ENCODE results near the gene MYO5B.

Gene MYO5B

GRCh38 chr18:50065527-50065926 is 129.4 kb downstream of the MYO5B start:
- no peak for DNase-seq (ENCODE audit: low spot score)

- DNase-seq (ENCODE audit: low spot score): no peak
Measured at GRCh38 chr18:50065039-50065438, 129.9 kb downstream of the MYO5B start.

- DNase-seq (ENCODE audit: low spot score): no peak
Measured at GRCh38 chr18:50061876-50062517, 132.9 kb downstream of the MYO5B start.

- no peak for DNase-seq (ENCODE audit: low spot score)
Measured at GRCh38 chr18:50060822-50061221, 134.1 kb downstream of the MYO5B start.

- no peak for DNase-seq (ENCODE audit: low spot score)
Measured at GRCh38 chr18:50058731-50059130, 136.2 kb downstream of the MYO5B start.

GRCh38 chr18:50057009-50057408 is 137.9 kb downstream of the MYO5B start:
- no peak for DNase-seq (ENCODE audit: low spot score)

GRCh38 chr18:50056185-50056584 is 138.8 kb downstream of the MYO5B start:
- DNase-seq (ENCODE audit: low spot score): no peak

- DNase-seq (ENCODE audit: low spot score): no peak
Measured at GRCh38 chr18:50055488-50055887, 139.5 kb downstream of the MYO5B start.

- no peak for DNase-seq (ENCODE audit: low spot score)
Measured at GRCh38 chr18:50053111-50053510, 141.8 kb downstream of the MYO5B start.

- DNase-seq (ENCODE audit: low spot score): no peak
Measured at GRCh38 chr18:50051288-50051687, 143.7 kb downstream of the MYO5B start.

GRCh38 chr18:50045126-50045525 is 149.8 kb downstream of the MYO5B start:
- DNase-seq (ENCODE audit: low spot score): no peak

GRCh38 chr18:50044402-50044801 is 150.5 kb downstream of the MYO5B start:
- DNase-seq (ENCODE audit: low spot score): no peak

GRCh38 chr18:50042611-50043010 is 152.3 kb downstream of the MYO5B start:
- DNase-seq (ENCODE audit: low spot score): no peak

- no peak for DNase-seq (ENCODE audit: low spot score)
Measured at GRCh38 chr18:50039746-50040145, 155.2 kb downstream of the MYO5B start.

- DNase-seq (ENCODE audit: low spot score): peak; percentile 68
Measured at GRCh38 chr18:50038448-50038847, 156.5 kb downstream of the MYO5B start.

- DNase-seq (ENCODE audit: low spot score): peak; percentile 33
Measured at GRCh38 chr18:50034029-50034428, 160.9 kb downstream of the MYO5B start.

- no peak for DNase-seq (ENCODE audit: low spot score)
Measured at GRCh38 chr18:50033004-50033403, 161.9 kb downstream of the MYO5B start.

GRCh38 chr18:50030146-50030545 is 164.8 kb downstream of the MYO5B start:
- DNase-seq (ENCODE audit: low spot score): no peak

- DNase-seq (ENCODE audit: low spot score): no peak
Measured at GRCh38 chr18:50027996-50028395, 167.0 kb downstream of the MYO5B start.

- no peak for DNase-seq (ENCODE audit: low spot score)
Measured at GRCh38 chr18:50024466-50024865, 170.5 kb downstream of the MYO5B start.

GRCh38 chr18:50022985-50023384 is 172.0 kb downstream of the MYO5B start:
- no peak for DNase-seq (ENCODE audit: low spot score)

GRCh38 chr18:50014606-50015005 is 180.3 kb downstream of the MYO5B start:
- DNase-seq (ENCODE audit: low spot score): no peak

GRCh38 chr18:50013363-50014138 is 181.4 kb downstream of the MYO5B start:
- DNase-seq (ENCODE audit: low spot score): no peak

Data from COLO829 (cell line).